ENCODE data around the gene PRDM16. TPM values are rescaled to one million over a fixed set of nuclear protein-coding genes. Genes with fewer than 3 reads are reported as not detected.

The PRDM16 gene
- total RNA-seq, 1 experiment from 2014 or later: 6.1 TPM

DNA sequence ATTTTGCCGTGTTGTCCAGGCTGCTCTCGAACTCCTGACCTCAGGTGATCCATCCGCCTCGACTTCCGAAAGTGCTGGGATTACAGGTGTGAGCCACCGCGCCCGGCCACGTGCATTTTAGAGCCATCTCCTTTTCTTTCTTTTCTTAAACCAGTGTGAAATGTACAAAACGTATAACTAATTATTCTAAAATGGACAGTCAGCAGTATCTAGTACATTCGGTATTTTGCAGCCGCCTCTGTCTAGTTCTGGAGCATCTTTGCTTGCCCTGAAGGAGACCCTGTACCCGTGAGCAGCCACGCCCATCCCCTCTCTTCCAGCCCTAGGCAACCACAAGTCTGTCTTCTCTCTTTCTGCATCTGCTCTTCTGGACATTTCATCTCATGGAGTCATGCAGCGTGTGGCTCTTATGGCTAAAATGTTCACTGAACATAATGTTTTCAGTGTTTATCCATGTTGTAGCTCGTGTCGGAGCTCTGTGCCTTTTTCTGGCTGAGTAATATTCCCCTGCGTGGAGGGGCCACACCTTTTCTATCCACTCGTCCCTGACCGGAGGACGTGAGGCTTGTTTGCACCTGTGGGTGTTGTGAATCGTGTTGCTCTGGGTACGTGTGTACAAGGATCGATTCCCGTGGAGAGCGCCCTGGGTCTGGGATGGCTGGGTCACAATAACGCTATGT, 198.0 kb downstream of the PRDM16 start:
- TF ChIP-seq FOSL1 (IDR thresholded peaks at IDR 0.05; ENCODE audit: low read depth): no peak
- TF ChIP-seq EZH2phosphoT487 (IDR thresholded peaks at IDR 0.05; ENCODE audit: borderline replicate concordance): no peak
- ChIA-PET CTCF (no interaction called here), RAD21 (ENCODE audit: low non-redundant PET in 1 of 2, low total read pairs in 2 of 2, uncharacterized antibody in 2 of 2, unreplicated experiment in 2 of 2) (no interaction called here), POLR2A (no interaction called here)
- H3K9me3 ChIP-seq (ENCODE audit: control insufficient read depth in 1 of 2, insufficient read depth in 1 of 2, low read depth in 1 of 2, low read length in 2 of 2): no peaks in the 10 kb centered on the region
- no peaks in the 10 kb centered on the region for H3K79me2 ChIP-seq (ENCODE audit: insufficient read depth, low read length)
- DNase-seq (ENCODE audit: low read depth, low spot score) (no peak), ATAC-seq (no peak)
- H3K27ac ChIP-seq (ENCODE audit: low read depth, low read length): no peak overlapping the region
- no peaks in the 10 kb centered on the region for H3K9me2 ChIP-seq (ENCODE audit: insufficient read depth)
- H3K36me3 ChIP-seq (ENCODE audit: control insufficient read depth in 1 of 2, insufficient read depth in 2 of 2, low read length in 2 of 2): no peaks in the 10 kb centered on the region
- H3K9ac ChIP-seq (ENCODE audit: low read length): no peak overlapping the region
- H2AFZ ChIP-seq (ENCODE audit: low read depth, low read length, poor library complexity, severe bottlenecking): no peak overlapping the region
- H3K4me3 ChIP-seq (replicated peaks in 1 of 2; ENCODE audit: low read depth in 1 of 2, low read length in 2 of 2): no peak overlapping the region
- no peaks in the 10 kb centered on the region for H3K4me1 ChIP-seq (ENCODE audit: control insufficient read depth in 1 of 2, insufficient read depth in 2 of 2, low read length in 2 of 2)
- no peaks in the 10 kb centered on the region for H4K20me1 ChIP-seq (ENCODE audit: insufficient read depth)
- no peaks in the 10 kb centered on the region for H3K27me3 ChIP-seq (ENCODE audit: insufficient read depth, low read length)
- intact Hi-C loops (cut with micrococcal nuclease): no loop called here
- no TSS peak for BruUV-seq (replicated peaks)
- no peak overlapping the region for H3K4me2 ChIP-seq (ENCODE audit: low read length)

DNA sequence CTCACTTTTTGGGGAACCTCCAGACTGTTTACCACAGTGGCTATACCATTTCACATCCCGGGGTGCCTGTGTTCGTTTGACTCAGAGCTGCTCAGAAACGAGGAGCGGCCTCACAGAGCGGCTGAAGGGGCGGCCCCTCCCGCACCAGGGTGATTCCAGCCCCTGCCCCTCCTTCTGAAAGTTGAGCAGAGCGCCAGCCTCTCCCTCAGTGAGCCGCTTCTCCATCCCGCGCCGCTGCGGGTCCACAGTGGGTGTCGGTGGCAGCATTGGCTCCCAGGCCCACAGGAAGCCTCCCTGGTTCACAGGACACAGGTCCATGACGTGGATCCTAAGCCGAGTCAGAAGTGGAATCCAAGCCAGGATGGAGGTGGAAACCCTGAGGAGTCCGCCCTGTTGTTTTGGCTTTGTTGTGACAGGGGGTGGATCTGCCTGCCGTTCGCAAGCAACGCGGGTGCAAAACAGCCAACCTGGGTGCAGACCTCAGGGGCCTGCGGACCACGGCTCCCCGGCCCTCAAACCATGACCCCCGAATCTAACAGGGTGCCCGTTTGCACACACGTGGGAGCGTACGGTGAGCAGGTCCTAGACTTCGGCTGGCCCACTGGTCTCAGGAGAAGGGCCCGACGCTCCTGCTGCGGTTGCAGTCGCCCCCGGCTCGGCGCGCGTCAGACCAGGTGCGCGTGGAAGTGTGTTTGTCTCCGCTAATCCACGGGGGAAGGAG, 198.7 kb downstream of the PRDM16 start:
- Histone ChIP-seq H3K9me2 (ENCODE audit: insufficient read depth) (no peaks in the 10 kb centered on the region), H3K4me3 (replicated peaks in 1 of 2; ENCODE audit: low read depth in 1 of 2, low read length in 2 of 2) (no peak overlapping the region), H3K36me3 (ENCODE audit: control insufficient read depth in 1 of 2, insufficient read depth in 2 of 2, low read length in 2 of 2) (no peaks in the 10 kb centered on the region), H3K9me3 (ENCODE audit: control insufficient read depth in 1 of 2, insufficient read depth in 1 of 2, low read depth in 1 of 2, low read length in 2 of 2) (no peaks in the 10 kb centered on the region), H4K20me1 (ENCODE audit: insufficient read depth) (no peaks in the 10 kb centered on the region), H3K27me3 (ENCODE audit: insufficient read depth, low read length) (no peaks in the 10 kb centered on the region), H3K9ac (ENCODE audit: low read length) (no peak overlapping the region), H2AFZ (ENCODE audit: low read depth, low read length, poor library complexity, severe bottlenecking) (no peak overlapping the region), H3K79me2 (ENCODE audit: insufficient read depth, low read length) (no peaks in the 10 kb centered on the region), H3K27ac (ENCODE audit: low read depth, low read length) (no peak overlapping the region), H3K4me2 (ENCODE audit: low read length) (no peak overlapping the region), H3K4me1 (ENCODE audit: control insufficient read depth in 1 of 2, insufficient read depth in 2 of 2, low read length in 2 of 2) (no peaks in the 10 kb centered on the region)
- intact Hi-C loops (cut with micrococcal nuclease): no loop called here
- DNase-seq (ENCODE audit: low read depth, low spot score): no peak
- ChIA-PET POLR2A (no interaction called here), CTCF (no interaction called here), RAD21 (ENCODE audit: low non-redundant PET in 1 of 2, low total read pairs in 2 of 2, uncharacterized antibody in 2 of 2, unreplicated experiment in 2 of 2) (no interaction called here)
- ATAC-seq: no peak
- BruUV-seq (replicated peaks): no TSS peak
- TF ChIP-seq, protein P1, sequence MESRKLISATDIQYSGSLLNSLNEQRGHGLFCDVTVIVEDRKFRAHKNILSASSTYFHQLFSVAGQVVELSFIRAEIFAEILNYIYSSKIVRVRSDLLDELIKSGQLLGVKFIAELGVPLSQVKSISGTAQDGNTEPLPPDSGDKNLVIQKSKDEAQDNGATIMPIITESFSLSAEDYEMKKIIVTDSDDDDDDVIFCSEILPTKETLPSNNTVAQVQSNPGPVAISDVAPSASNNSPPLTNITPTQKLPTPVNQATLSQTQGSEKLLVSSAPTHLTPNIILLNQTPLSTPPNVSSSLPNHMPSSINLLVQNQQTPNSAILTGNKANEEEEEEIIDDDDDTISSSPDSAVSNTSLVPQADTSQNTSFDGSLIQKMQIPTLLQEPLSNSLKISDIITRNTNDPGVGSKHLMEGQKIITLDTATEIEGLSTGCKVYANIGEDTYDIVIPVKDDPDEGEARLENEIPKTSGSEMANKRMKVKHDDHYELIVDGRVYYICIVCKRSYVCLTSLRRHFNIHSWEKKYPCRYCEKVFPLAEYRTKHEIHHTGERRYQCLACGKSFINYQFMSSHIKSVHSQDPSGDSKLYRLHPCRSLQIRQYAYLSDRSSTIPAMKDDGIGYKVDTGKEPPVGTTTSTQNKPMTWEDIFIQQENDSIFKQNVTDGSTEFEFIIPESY (IDR thresholded peaks at IDR 0.05; ENCODE audit: extremely low read depth, insufficient replicate concordance, low read length): no peak
- TF ChIP-seq, protein P2, sequence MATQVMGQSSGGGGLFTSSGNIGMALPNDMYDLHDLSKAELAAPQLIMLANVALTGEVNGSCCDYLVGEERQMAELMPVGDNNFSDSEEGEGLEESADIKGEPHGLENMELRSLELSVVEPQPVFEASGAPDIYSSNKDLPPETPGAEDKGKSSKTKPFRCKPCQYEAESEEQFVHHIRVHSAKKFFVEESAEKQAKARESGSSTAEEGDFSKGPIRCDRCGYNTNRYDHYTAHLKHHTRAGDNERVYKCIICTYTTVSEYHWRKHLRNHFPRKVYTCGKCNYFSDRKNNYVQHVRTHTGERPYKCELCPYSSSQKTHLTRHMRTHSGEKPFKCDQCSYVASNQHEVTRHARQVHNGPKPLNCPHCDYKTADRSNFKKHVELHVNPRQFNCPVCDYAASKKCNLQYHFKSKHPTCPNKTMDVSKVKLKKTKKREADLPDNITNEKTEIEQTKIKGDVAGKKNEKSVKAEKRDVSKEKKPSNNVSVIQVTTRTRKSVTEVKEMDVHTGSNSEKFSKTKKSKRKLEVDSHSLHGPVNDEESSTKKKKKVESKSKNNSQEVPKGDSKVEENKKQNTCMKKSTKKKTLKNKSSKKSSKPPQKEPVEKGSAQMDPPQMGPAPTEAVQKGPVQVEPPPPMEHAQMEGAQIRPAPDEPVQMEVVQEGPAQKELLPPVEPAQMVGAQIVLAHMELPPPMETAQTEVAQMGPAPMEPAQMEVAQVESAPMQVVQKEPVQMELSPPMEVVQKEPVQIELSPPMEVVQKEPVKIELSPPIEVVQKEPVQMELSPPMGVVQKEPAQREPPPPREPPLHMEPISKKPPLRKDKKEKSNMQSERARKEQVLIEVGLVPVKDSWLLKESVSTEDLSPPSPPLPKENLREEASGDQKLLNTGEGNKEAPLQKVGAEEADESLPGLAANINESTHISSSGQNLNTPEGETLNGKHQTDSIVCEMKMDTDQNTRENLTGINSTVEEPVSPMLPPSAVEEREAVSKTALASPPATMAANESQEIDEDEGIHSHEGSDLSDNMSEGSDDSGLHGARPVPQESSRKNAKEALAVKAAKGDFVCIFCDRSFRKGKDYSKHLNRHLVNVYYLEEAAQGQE (IDR thresholded peaks at IDR 0.05; ENCODE audit: low read depth): no peak
- TF ChIP-seq, protein P3, sequence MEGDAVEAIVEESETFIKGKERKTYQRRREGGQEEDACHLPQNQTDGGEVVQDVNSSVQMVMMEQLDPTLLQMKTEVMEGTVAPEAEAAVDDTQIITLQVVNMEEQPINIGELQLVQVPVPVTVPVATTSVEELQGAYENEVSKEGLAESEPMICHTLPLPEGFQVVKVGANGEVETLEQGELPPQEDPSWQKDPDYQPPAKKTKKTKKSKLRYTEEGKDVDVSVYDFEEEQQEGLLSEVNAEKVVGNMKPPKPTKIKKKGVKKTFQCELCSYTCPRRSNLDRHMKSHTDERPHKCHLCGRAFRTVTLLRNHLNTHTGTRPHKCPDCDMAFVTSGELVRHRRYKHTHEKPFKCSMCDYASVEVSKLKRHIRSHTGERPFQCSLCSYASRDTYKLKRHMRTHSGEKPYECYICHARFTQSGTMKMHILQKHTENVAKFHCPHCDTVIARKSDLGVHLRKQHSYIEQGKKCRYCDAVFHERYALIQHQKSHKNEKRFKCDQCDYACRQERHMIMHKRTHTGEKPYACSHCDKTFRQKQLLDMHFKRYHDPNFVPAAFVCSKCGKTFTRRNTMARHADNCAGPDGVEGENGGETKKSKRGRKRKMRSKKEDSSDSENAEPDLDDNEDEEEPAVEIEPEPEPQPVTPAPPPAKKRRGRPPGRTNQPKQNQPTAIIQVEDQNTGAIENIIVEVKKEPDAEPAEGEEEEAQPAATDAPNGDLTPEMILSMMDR (IDR thresholded peaks at IDR 0.05 in 2 of 3, conservative IDR thresholded peaks at IDR 0.05 in 1 of 3; ENCODE audit: borderline replicate concordance in 1 of 3, insufficient read depth in 1 of 3, low read depth in 2 of 3, low read length in 2 of 3): no peak
- TF ChIP-seq ZNF274 (IDR thresholded peaks at IDR 0.05; ENCODE audit: low read depth, low read length) (no peak), FOSL1 (IDR thresholded peaks at IDR 0.05; ENCODE audit: low read depth) (no peak), EZH2 (IDR thresholded peaks at IDR 0.05) (no peak), EZH2phosphoT487 (IDR thresholded peaks at IDR 0.05; ENCODE audit: borderline replicate concordance) (no peak), RAD21 (IDR thresholded peaks at IDR 0.05; ENCODE audit: low read depth) (no peak)
- TF ChIP-seq, protein P4, sequence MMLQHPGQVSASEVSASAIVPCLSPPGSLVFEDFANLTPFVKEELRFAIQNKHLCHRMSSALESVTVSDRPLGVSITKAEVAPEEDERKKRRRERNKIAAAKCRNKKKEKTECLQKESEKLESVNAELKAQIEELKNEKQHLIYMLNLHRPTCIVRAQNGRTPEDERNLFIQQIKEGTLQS (IDR thresholded peaks at IDR 0.05): no peak
